ENCODE data around the gene PDE6G. TPM values are rescaled to one million over a fixed set of nuclear protein-coding genes. Genes with fewer than 3 reads are reported as not detected.
A peak's percentile ranks its signal among the peaks of the same experiment; 100 is the strongest.

The PDE6G gene
- total RNA-seq, 1 experiment from 2014 or later: 1.6 TPM

- H3K36me3 ChIP-seq (ENCODE audit: insufficient read depth, low read length): peaks cover 14% of the 10 kb centered on the region; the same call in 1 of the 2 replicates
- peaks cover 5% of the 10 kb centered on the region for H3K4me1 ChIP-seq (ENCODE audit: low read length)
- peaks cover 16% of the 10 kb centered on the region; the same call in 1 of the 2 replicates for H4K20me1 ChIP-seq (ENCODE audit: insufficient read depth, low read depth, low read length)
- H3K9ac ChIP-seq (ENCODE audit: low read length): no peak overlapping the region
- H3K27me3 ChIP-seq (ENCODE audit: low read length): no peaks in the 10 kb centered on the region
- H3K4me3 ChIP-seq (ENCODE audit: low read length): no peak overlapping the region
- H2AFZ ChIP-seq (ENCODE audit: low read length): no peak overlapping the region
- DNase-seq: no peak
- peaks cover 19% of the 10 kb centered on the region for H3K79me2 ChIP-seq (ENCODE audit: low read length)
- H3K9me2 ChIP-seq (replicated peaks; ENCODE audit: insufficient read depth, low read length): no peaks in the 10 kb centered on the region
- H3K27ac ChIP-seq (ENCODE audit: low read length): no peak overlapping the region
- no peaks in the 10 kb centered on the region for H3K9me3 ChIP-seq (ENCODE audit: low read length)
- H3K4me2 ChIP-seq (ENCODE audit: low read depth, low read length, poor library complexity, severe bottlenecking): no peak overlapping the region
Measured at GRCh38 chr17:81690549-81690948, 34.2 kb upstream of the PDE6G start.

GRCh38 chr17:81690066-81690465 is 33.7 kb upstream of the PDE6G start:
- Histone ChIP-seq H3K4me2 (ENCODE audit: low read depth, low read length, poor library complexity, severe bottlenecking) (no peak overlapping the region), H3K36me3 (ENCODE audit: insufficient read depth, low read length) (peaks cover 17% of the 10 kb centered on the region; the same call in 1 of the 2 replicates), H3K4me3 (ENCODE audit: low read length) (no peak overlapping the region), H4K20me1 (ENCODE audit: insufficient read depth, low read depth, low read length) (peaks cover 21% of the 10 kb centered on the region), H3K9me3 (ENCODE audit: low read length) (no peaks in the 10 kb centered on the region), H2AFZ (ENCODE audit: low read length) (no peak overlapping the region), H3K9me2 (replicated peaks; ENCODE audit: insufficient read depth, low read length) (no peaks in the 10 kb centered on the region), H3K27me3 (ENCODE audit: low read length) (no peaks in the 10 kb centered on the region), H3K9ac (ENCODE audit: low read length) (no peak overlapping the region), H3K79me2 (ENCODE audit: low read length) (peaks cover 24% of the 10 kb centered on the region), H3K27ac (ENCODE audit: low read length) (no peak overlapping the region), H3K4me1 (ENCODE audit: low read length) (peaks cover 10% of the 10 kb centered on the region)
- no peak for DNase-seq

GRCh38 chr17:81688616-81689015 is 32.3 kb upstream of the PDE6G start:
- H3K79me2 ChIP-seq (ENCODE audit: low read length): peaks cover 36% of the 10 kb centered on the region
- H4K20me1 ChIP-seq (ENCODE audit: insufficient read depth, low read depth, low read length): peaks cover 20% of the 10 kb centered on the region
- no peak overlapping the region for H3K4me2 ChIP-seq (ENCODE audit: low read depth, low read length, poor library complexity, severe bottlenecking)
- H3K27me3 ChIP-seq (ENCODE audit: low read length): no peaks in the 10 kb centered on the region
- DNase-seq: no peak
- no peak overlapping the region for H3K4me3 ChIP-seq (ENCODE audit: low read length)
- no peak overlapping the region for H3K27ac ChIP-seq (ENCODE audit: low read length)
- no peaks in the 10 kb centered on the region for H3K9me3 ChIP-seq (ENCODE audit: low read length)
- H3K4me1 ChIP-seq (ENCODE audit: low read length): peaks cover 17% of the 10 kb centered on the region
- no peak overlapping the region for H3K9ac ChIP-seq (ENCODE audit: low read length)
- H3K36me3 ChIP-seq (ENCODE audit: insufficient read depth, low read length): peaks cover 17% of the 10 kb centered on the region; the same call in 1 of the 2 replicates
- H2AFZ ChIP-seq (ENCODE audit: low read length): no peak overlapping the region
- H3K9me2 ChIP-seq (replicated peaks; ENCODE audit: insufficient read depth, low read length): no peaks in the 10 kb centered on the region

- no peaks in the 10 kb centered on the region for H3K9me3 ChIP-seq (ENCODE audit: low read length)
- no peak overlapping the region for H3K27ac ChIP-seq (ENCODE audit: low read length)
- H3K4me2 ChIP-seq (ENCODE audit: low read depth, low read length, poor library complexity, severe bottlenecking): no peak overlapping the region
- H3K4me1 ChIP-seq (ENCODE audit: low read length): peaks cover 17% of the 10 kb centered on the region
- H3K4me3 ChIP-seq (ENCODE audit: low read length): no peak overlapping the region
- H2AFZ ChIP-seq (ENCODE audit: low read length): no peak overlapping the region
- DNase-seq: no peak
- peaks cover 23% of the 10 kb centered on the region for H4K20me1 ChIP-seq (ENCODE audit: insufficient read depth, low read depth, low read length)
- peaks cover 15% of the 10 kb centered on the region; the same call in 1 of the 2 replicates for H3K36me3 ChIP-seq (ENCODE audit: insufficient read depth, low read length)
- H3K9ac ChIP-seq (ENCODE audit: low read length): no peak overlapping the region
- no peaks in the 10 kb centered on the region for H3K27me3 ChIP-seq (ENCODE audit: low read length)
- H3K79me2 ChIP-seq (ENCODE audit: low read length): peaks cover 42% of the 10 kb centered on the region
- H3K9me2 ChIP-seq (replicated peaks; ENCODE audit: insufficient read depth, low read length): no peaks in the 10 kb centered on the region
Measured at GRCh38 chr17:81687770-81688541, 31.6 kb upstream of the PDE6G start.

GRCh38 chr17:81686614-81687013 is 30.3 kb upstream of the PDE6G start:
- Histone ChIP-seq H2AFZ (ENCODE audit: low read length) (no peak overlapping the region), H4K20me1 (ENCODE audit: insufficient read depth, low read depth, low read length) (peaks cover 28% of the 10 kb centered on the region), H3K9me2 (replicated peaks; ENCODE audit: insufficient read depth, low read length) (no peaks in the 10 kb centered on the region), H3K79me2 (ENCODE audit: low read length) (peaks cover 55% of the 10 kb centered on the region), H3K4me2 (ENCODE audit: low read depth, low read length, poor library complexity, severe bottlenecking) (no peak overlapping the region), H3K36me3 (ENCODE audit: insufficient read depth, low read length) (peaks cover 15% of the 10 kb centered on the region; the same call in 1 of the 2 replicates), H3K9ac (ENCODE audit: low read length) (no peak overlapping the region), H3K4me1 (ENCODE audit: low read length) (peaks cover 23% of the 10 kb centered on the region), H3K27me3 (ENCODE audit: low read length) (no peaks in the 10 kb centered on the region), H3K4me3 (ENCODE audit: low read length) (no peak overlapping the region), H3K27ac (ENCODE audit: low read length) (no peak overlapping the region), H3K9me3 (ENCODE audit: low read length) (no peaks in the 10 kb centered on the region)
- no peak for DNase-seq

GRCh38 chr17:81685108-81685507 is 28.8 kb upstream of the PDE6G start:
- peak overlapping the region; percentile 79 for H3K9ac ChIP-seq (ENCODE audit: low read length)
- peaks cover 28% of the 10 kb centered on the region for H4K20me1 ChIP-seq (ENCODE audit: insufficient read depth, low read depth, low read length)
- H3K27ac ChIP-seq (ENCODE audit: low read length): no peak overlapping the region

GRCh38 chr17:81684442-81684911 is 28.1 kb upstream of the PDE6G start:
- peak overlapping the region; percentile 79 for H3K9ac ChIP-seq (ENCODE audit: low read length)
- H3K4me2 ChIP-seq (ENCODE audit: low read depth, low read length, poor library complexity, severe bottlenecking): peak overlapping the region; percentile 92
- H3K9me2 ChIP-seq (replicated peaks; ENCODE audit: insufficient read depth, low read length): no peaks in the 10 kb centered on the region
- peaks cover 28% of the 10 kb centered on the region for H4K20me1 ChIP-seq (ENCODE audit: insufficient read depth, low read depth, low read length)
- H3K27me3 ChIP-seq (ENCODE audit: low read length): no peaks in the 10 kb centered on the region
- peaks cover 57% of the 10 kb centered on the region for H3K79me2 ChIP-seq (ENCODE audit: low read length)
- H3K4me1 ChIP-seq (ENCODE audit: low read length): peaks cover 23% of the 10 kb centered on the region
- no peaks in the 10 kb centered on the region for H3K9me3 ChIP-seq (ENCODE audit: low read length)
- no peak overlapping the region for H2AFZ ChIP-seq (ENCODE audit: low read length)
- peak overlapping the region; percentile 21; the same call in 1 of the 2 replicates for H3K27ac ChIP-seq (ENCODE audit: low read length)
- H3K4me3 ChIP-seq (ENCODE audit: low read length): peak overlapping the region; percentile 74
- DNase-seq: no peak
- H3K36me3 ChIP-seq (ENCODE audit: insufficient read depth, low read length): peaks cover 15% of the 10 kb centered on the region; the same call in 1 of the 2 replicates

More at GRCh38 chr17:81685108-81685507, 28.8 kb upstream of the PDE6G start:
- H2AFZ ChIP-seq (ENCODE audit: low read length): no peak overlapping the region
- H3K4me2 ChIP-seq (ENCODE audit: low read depth, low read length, poor library complexity, severe bottlenecking): peak overlapping the region; percentile 92
- peaks cover 15% of the 10 kb centered on the region; the same call in 1 of the 2 replicates for H3K36me3 ChIP-seq (ENCODE audit: insufficient read depth, low read length)
- peaks cover 57% of the 10 kb centered on the region for H3K79me2 ChIP-seq (ENCODE audit: low read length)
- no peak for DNase-seq
- H3K9me2 ChIP-seq (replicated peaks; ENCODE audit: insufficient read depth, low read length): no peaks in the 10 kb centered on the region
- H3K9me3 ChIP-seq (ENCODE audit: low read length): no peaks in the 10 kb centered on the region
- H3K27me3 ChIP-seq (ENCODE audit: low read length): no peaks in the 10 kb centered on the region
- peaks cover 23% of the 10 kb centered on the region for H3K4me1 ChIP-seq (ENCODE audit: low read length)
- peak overlapping the region; percentile 74 for H3K4me3 ChIP-seq (ENCODE audit: low read length)

Measured in Karpas-422 (cell line).